H1 (cell line): ENCODE data around the gene NR1I2. TPM values are rescaled to one million over a fixed set of nuclear protein-coding genes. Genes with fewer than 3 reads are reported as not detected.

Experiments used
- CTCF ChIA-PET: fragments of 300-600 bp; sonication (Branson Sonifier 250); formaldehyde crosslinking; loops from one replicate; lab custom pipeline; 2021; ENCODE audit not compliant: partially characterized antibody; lab: Charles Lee
- POLR2A ChIA-PET: fragments of 300-600 bp; sonication (Branson Sonifier 250); formaldehyde crosslinking; loops from one replicate; lab custom pipeline; 2021; ENCODE audit warnings: inconsistent platforms; ENCODE audit not compliant: partially characterized antibody; lab: Charles Lee
- DNase-seq, 2 experiments: peaks; one replicate each; pipeline versions ENCODE4 v3.0.0 to v3.0.0-alpha.2; 2010 to 2022; ENCODE audit warnings: low spot score in 2 of 2, low read depth in 1 of 2, mixed read lengths in 1 of 2
- FAIRE-seq: peaks from 2 replicates; lab custom pipeline; 2011; peaks lifted over from hg19 to GRCh38; lab: Jason Lieb, UNC
- H2AFZ ChIP-seq: 2 replicates; pipeline ENCODE4 v1.8.1; 2012; ENCODE audit warnings: low read length, inconsistent platforms
- H2AK5ac ChIP-seq: 2 replicates; pipeline ENCODE4 v1.6.1; 2013; ENCODE audit warnings: low read depth, low read length
- H2BK120ac ChIP-seq: replicated peaks from 2 replicates; pipeline ENCODE3; 2013; ENCODE audit warnings: low read depth, low read length, inconsistent platforms
- H2BK12ac ChIP-seq: 2 replicates; pipeline ENCODE4 v1.6.1; 2013; ENCODE audit warnings: low read depth, low read length
- H2BK15ac ChIP-seq: 2 replicates; pipeline ENCODE4 v1.6.1; 2013; ENCODE audit warnings: low read length
- H2BK20ac ChIP-seq: 2 replicates; pipeline ENCODE4 v1.6.1; 2013; ENCODE audit warnings: low read length
- H2BK5ac ChIP-seq: 2 replicates; pipeline ENCODE4 v1.6.1; 2013; ENCODE audit warnings: low read depth, low read length
- H3K14ac ChIP-seq: 2 replicates; pipeline ENCODE4 v1.6.1; 2013; ENCODE audit warnings: inconsistent platforms; ENCODE audit not compliant: insufficient read length
- H3K18ac ChIP-seq: 2 replicates; pipeline ENCODE4 v1.6.1; 2013; ENCODE audit warnings: low read length; ENCODE audit errors: extremely low read depth
- H3K23ac ChIP-seq: 2 replicates; pipeline ENCODE4 v1.6.1; 2013; ENCODE audit warnings: inconsistent platforms; ENCODE audit not compliant: insufficient read length
- H3K23me2 ChIP-seq: 2 replicates; pipeline ENCODE4 v1.6.1; 2013; ENCODE audit warnings: low read depth, low read length
- H3K27ac ChIP-seq: 2 replicates; pipeline ENCODE4 v1.6.1; 2011; ENCODE audit warnings: low read depth, low read length, inconsistent platforms
- H3K27me3 ChIP-seq, 4 experiments: replicated peaks in 1 of 4; 1 replicate in 1 of 4; 2 replicates in 3 of 4; pipeline versions ENCODE4 v1.6.1 to v1.8.1; 2011 to 2013; ENCODE audit warnings: low read length in 3 of 4, mild to moderate bottlenecking in 3 of 4, inconsistent platforms in 2 of 4, mixed read lengths in 2 of 4, moderate library complexity in 1 of 4; ENCODE audit not compliant: control insufficient read depth in 3 of 4, insufficient read depth in 3 of 4; ENCODE audit errors: extremely low read depth in 1 of 4
- H3K36me3 ChIP-seq, 4 experiments: 2 replicates each; pipeline versions ENCODE4 v1.6.1 to v1.8.1; 2011 to 2013; ENCODE audit warnings: mild to moderate bottlenecking in 4 of 4, low read length in 3 of 4, moderate library complexity in 2 of 4, control low read depth in 1 of 4, inconsistent platforms in 1 of 4; ENCODE audit not compliant: insufficient read depth in 4 of 4, control insufficient read depth in 2 of 4
- H3K4ac ChIP-seq: replicated peaks from 2 replicates; pipeline ENCODE3; 2013; ENCODE audit warnings: low read length, low read depth, mixed read lengths, inconsistent platforms; ENCODE audit not compliant: insufficient read length
- H3K4me1 ChIP-seq, 4 experiments: replicated peaks in 1 of 4; 1 replicate in 1 of 4; 2 replicates in 3 of 4; pipeline versions ENCODE4 v1.6.1 to v1.8.1; 2011 to 2013; ENCODE audit warnings: low read length in 3 of 4, inconsistent platforms in 2 of 4, mixed read lengths in 1 of 4; ENCODE audit not compliant: insufficient read depth in 4 of 4, control insufficient read depth in 3 of 4
- H3K4me2 ChIP-seq, 2 experiments: 2 replicates each; pipeline versions ENCODE4 v1.6.1 to v1.8.1; 2011 to 2013; ENCODE audit warnings: low read depth in 2 of 2, low read length in 2 of 2, control low read depth in 1 of 2, inconsistent platforms in 1 of 2, mild to moderate bottlenecking in 1 of 2; ENCODE audit not compliant: insufficient read depth in 1 of 2
- H3K4me3 ChIP-seq, 4 experiments: fragments of 200-600, 300-600 bp in 1 of 4; sonication (generic), shearing (Covaris generic), sonication (Bioruptor Twin) in 1 of 4; 2 replicates each; pipeline versions ENCODE4 v1.5.1 to v1.8.1; 2011 to 2016; ENCODE audit warnings: low read length in 4 of 4, low read depth in 3 of 4, control low read depth in 2 of 4, inconsistent platforms in 2 of 4, mild to moderate bottlenecking in 2 of 4, mixed read lengths in 1 of 4, moderate library complexity in 1 of 4; ENCODE audit not compliant: insufficient read depth in 2 of 4; ENCODE audit errors: extremely low read depth in 1 of 4
- H3K56ac ChIP-seq: replicated peaks from 2 replicates; pipeline ENCODE3; 2013; ENCODE audit warnings: low read depth, mild to moderate bottlenecking, mixed read lengths, low read length, inconsistent platforms; ENCODE audit not compliant: insufficient read length
- H3K79me1 ChIP-seq: 2 replicates; pipeline ENCODE4 v1.6.1; 2013; ENCODE audit warnings: low read depth, low read length, control low read depth
- H3K79me2 ChIP-seq, 2 experiments: 2 replicates each; pipeline versions ENCODE4 v1.6.1 to v1.8.1; 2012 to 2013; ENCODE audit warnings: low read length in 2 of 2, mild to moderate bottlenecking in 2 of 2, inconsistent platforms in 1 of 2; ENCODE audit not compliant: insufficient read depth in 2 of 2, control insufficient read depth in 1 of 2
- H3K9ac ChIP-seq, 4 experiments: replicated peaks in 1 of 4; 1 replicate in 1 of 4; 2 replicates in 3 of 4; pipeline versions ENCODE4 v1.6.1 to v1.8.1; 2011 to 2013; ENCODE audit warnings: low read depth in 3 of 4, low read length in 3 of 4, control low read depth in 2 of 4, mild to moderate bottlenecking in 2 of 4, moderate library complexity in 2 of 4, inconsistent platforms in 1 of 4; ENCODE audit errors: extremely low read depth in 1 of 4
- H3K9me3 ChIP-seq, 2 experiments: 2 replicates each; pipeline versions ENCODE4 v1.6.1 to v1.8.1; 2012 to 2013; ENCODE audit warnings: mild to moderate bottlenecking in 2 of 2, moderate library complexity in 2 of 2, control low read depth in 1 of 2, inconsistent platforms in 1 of 2, low read depth in 1 of 2, low read length in 1 of 2, mixed read lengths in 1 of 2; ENCODE audit not compliant: insufficient read depth in 2 of 2
- H4K20me1 ChIP-seq, 2 experiments: replicated peaks in 1 of 2; 2 replicates each; pipeline versions ENCODE3 to v1.8.1; 2011 to 2013; ENCODE audit warnings: inconsistent platforms in 2 of 2, low read length in 2 of 2, mild to moderate bottlenecking in 1 of 2; ENCODE audit not compliant: insufficient read depth in 2 of 2, control insufficient read depth in 1 of 2
- H4K5ac ChIP-seq: 2 replicates; pipeline ENCODE4 v1.6.1; 2013; ENCODE audit warnings: low read length, low read depth, mixed read lengths, inconsistent platforms; ENCODE audit not compliant: insufficient read length
- H4K8ac ChIP-seq: 2 replicates; pipeline ENCODE4 v1.8.0; 2013; ENCODE audit warnings: mild to moderate bottlenecking, moderate library complexity, low read length, inconsistent platforms; ENCODE audit not compliant: insufficient read depth; ENCODE audit errors: extremely low read depth
- H4K91ac ChIP-seq: replicated peaks from 2 replicates; pipeline ENCODE3; 2013; ENCODE audit warnings: low read length, mixed read lengths, inconsistent platforms; ENCODE audit not compliant: insufficient read length
- CEBPB ChIP-seq: IDR thresholded peaks from 2 replicates; pipeline ENCODE4 v1.6.1; 2012; ENCODE audit warnings: low read depth, low read length
- CHD1 ChIP-seq: IDR thresholded peaks from 2 replicates; pipeline ENCODE4 v1.6.1; 2012; ENCODE audit warnings: low read depth, low read length, improper control_type of control experiment
- EZH2 ChIP-seq: fragments of 200-600 bp; sonication (generic); IDR thresholded peaks from 2 replicates; pipeline ENCODE4 v1.7.1; 2012; ENCODE audit warnings: low read depth, mild to moderate bottlenecking, moderate library complexity, low read length, inconsistent platforms; ENCODE audit not compliant: severe bottlenecking
- HDAC2 ChIP-seq, 2 experiments: fragments of 300-600 bp in 1 of 2; sonication (generic) in 1 of 2; IDR thresholded peaks; 2 replicates each; pipeline ENCODE4 v1.6.1; 2011 to 2012; ENCODE audit warnings: low read depth in 2 of 2, low read length in 2 of 2, mild to moderate bottlenecking in 2 of 2, moderate library complexity in 2 of 2, borderline replicate concordance in 1 of 2, inconsistent platforms in 1 of 2
- NANOG ChIP-seq: IDR thresholded peaks from 2 replicates; pipeline ENCODE4 v1.6.1; 2011; ENCODE audit warnings: low read length, low read depth, mild to moderate bottlenecking, inconsistent platforms; ENCODE audit not compliant: insufficient read depth, poor library complexity, severe bottlenecking
- POLR2A ChIP-seq, 2 experiments: IDR thresholded peaks; 1 replicate in 1 of 2; 2 replicates in 1 of 2; pipeline ENCODE4 v1.6.1; 2011; ENCODE audit warnings: low read depth in 2 of 2, low read length in 2 of 2, mild to moderate bottlenecking in 2 of 2; ENCODE audit errors: control extremely low read depth in 1 of 2
- SIX5 ChIP-seq: IDR thresholded peaks from 2 replicates; pipeline ENCODE4 v1.6.1; 2011; ENCODE audit warnings: mild to moderate bottlenecking, low read depth, low read length
- YY1 ChIP-seq: IDR thresholded peaks from 2 replicates; pipeline ENCODE4 v1.6.1; 2011; ENCODE audit warnings: low read depth, mild to moderate bottlenecking, low read length
- WGBS, 2 experiments: shearing (Covaris generic) in 1 of 2; methylation state at CpG; one replicate each; pipeline versions ENCODE4 v1.1.6 to v1.1.7; 2013 to 2015; ENCODE audit warnings: low lambda C conversion rate in 2 of 2, mixed read lengths in 2 of 2, inconsistent platforms in 1 of 2, low coverage in 1 of 2, missing lambda C conversion rate in 1 of 2; ENCODE audit not compliant: insufficient replicate concordance in 2 of 2, insufficient coverage in 1 of 2, insufficient read length in 1 of 2; ENCODE audit errors: extremely low coverage in 1 of 2, missing lambda C conversion rate in 1 of 2; 5-methylcytosine and 5-hydroxymethylcytosine counted together
- polyA plus RNA-seq, 7 experiments: library from polyadenylated mRNA; depleted of rRNA in 3 of 7; stranded (reverse) in 5 of 7; unstranded in 2 of 7; fragments of >200 nt in 5 of 7; fragments of 200-250 nt in 2 of 7; gene quantifications; 1 replicate in 5 of 7; 2 replicates in 1 of 7; 4 replicates in 1 of 7; pipeline versions ENCODE4 v1.2.1 to v1.2.3, GENCODE V29; 2011 to 2013; ENCODE audit warnings: missing spikeins in 2 of 7, mixed read lengths in 2 of 7
- total RNA-seq: library from RNA; stranded (reverse); fragmentation: NEBNext Ultra II Directional; extraction: Animal tissue kit (Norgen Biotek cat#: 25700); gene quantifications from 2 replicates; pipeline ENCODE4 v1.2.1, GENCODE V29; 2021

NR1I2 gene
- total and polyA plus RNA-seq, 2 of the 8 experiments (the other 6 are each of a cell fraction or from before 2014, with no cell fraction given), result 0.28 to 1.8 TPM

DNA sequence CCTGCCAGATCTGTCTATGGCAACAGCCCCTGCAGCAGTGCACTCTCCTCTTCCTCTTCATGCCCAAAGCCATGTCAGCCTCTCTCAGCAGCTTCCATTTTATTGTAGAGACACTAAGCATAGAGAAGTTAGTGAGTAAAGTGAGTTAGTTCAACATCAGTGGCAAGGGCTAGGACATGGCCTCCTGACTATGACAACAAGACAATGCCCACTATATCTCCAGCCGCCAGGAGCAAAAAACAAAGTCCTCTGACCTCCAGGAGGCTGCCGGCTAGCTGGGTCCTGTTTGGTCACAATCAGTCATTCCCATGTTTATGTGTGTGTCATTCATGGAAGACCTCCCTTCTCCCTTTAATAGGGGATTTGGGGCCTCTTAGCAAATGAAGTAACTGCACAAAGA lies 14.9 kb downstream of the NR1I2 start:
- H3K4me3 ChIP-seq, result no peak overlapping the region
- no peak for TF ChIP-seq EZH2
- TF ChIP-seq SIX5, result no peak
- TF ChIP-seq NANOG, result no peak
- TF ChIP-seq CHD1, result no peak
- no peak for TF ChIP-seq YY1
- TF ChIP-seq CEBPB, result no peak
- TF ChIP-seq POLR2A (IDR thresholded peaks at IDR 0.05; ENCODE audit: control extremely low read depth in 1 of 2, low read depth in 2 of 2, low read length in 2 of 2), result no peak
- TF ChIP-seq HDAC2 (IDR thresholded peaks at IDR 0.05; ENCODE audit: borderline replicate concordance in 1 of 2, low read depth in 2 of 2, low read length in 2 of 2), result no peak
- H3K79me2 ChIP-seq, result no peaks in the 10 kb centered on the region
- H2AK5ac ChIP-seq, result no peak overlapping the region
- H3K36me3 ChIP-seq, result no peaks in the 10 kb centered on the region
- 79% methylated on average over 2 of the region's 2 CpGs; no CpG with 5 or more reads in 1 of the 2 experiments for WGBS, 2 experiments
- H4K91ac ChIP-seq, result no peak overlapping the region
- no peaks in the 10 kb centered on the region for H3K79me1 ChIP-seq
- no peak overlapping the region for H2BK5ac ChIP-seq
- H4K5ac ChIP-seq, result no peak overlapping the region
- no peak overlapping the region for H3K4ac ChIP-seq
- H3K23ac ChIP-seq, result no peak overlapping the region
- H2BK120ac ChIP-seq, result no peak overlapping the region
- no peak overlapping the region for H3K9ac ChIP-seq
- no peaks in the 10 kb centered on the region for H3K27me3 ChIP-seq
- H3K14ac ChIP-seq, result no peak overlapping the region
- H3K4me1 ChIP-seq, result peaks cover 0 to 4% (median 3%) of the 10 kb centered on the region in 4 experiments; a peak in 3 of 7 replicates
- no peaks in the 10 kb centered on the region for H3K23me2 ChIP-seq
- H2BK20ac ChIP-seq, result no peak overlapping the region
- no peaks in the 10 kb centered on the region for H3K9me3 ChIP-seq
- no peak overlapping the region for H2BK12ac ChIP-seq
- no peak overlapping the region for H3K4me2 ChIP-seq
- H3K18ac ChIP-seq, result no peak overlapping the region
- POLR2A ChIA-PET, result interaction anchor here (1.2 kb wide), 1 partner anchor 14 kb away, joined by 3 read pairs; no protein-coding TSS in a partner anchor
- FAIRE-seq, result no peak
- H2AFZ ChIP-seq, result no peak overlapping the region
- H2BK15ac ChIP-seq, result no peak overlapping the region
- no peaks in the 10 kb centered on the region for H4K20me1 ChIP-seq
- DNase-seq, result no peak
- no peak overlapping the region for H3K27ac ChIP-seq
- CTCF ChIA-PET, result interaction anchor here (1.1 kb wide), 1 partner anchor 11 kb away, joined by 3 read pairs; no protein-coding TSS in a partner anchor
- H4K8ac ChIP-seq, result no peak overlapping the region
- H3K56ac ChIP-seq, result no peak overlapping the region
